ENCODE measurements around the gene POU2AF2. TPM values are rescaled to one million over a fixed set of nuclear protein-coding genes. Genes with fewer than 3 reads are reported as not detected.

The POU2AF2 gene
- total RNA-seq: 1 to 10 TPM; 1.3 to 2.2 TPM

GRCh38 chr11:111245425-111245824 lies at the start of gene POU2AF2:
Gene POU2AF2 (plus strand): TSS chr11:111245725. CDS start chr11:111245854, 129 bp downstream.
- DNase-seq: no peak
- Histone ChIP-seq H3K4me1 (no peaks in the 10 kb centered on the region), H3K27ac (no peak within 1 kb of the TSS), H3K4me3 (no peak within 1 kb of the TSS), H3K36me3 (no peaks in the 10 kb centered on the region), H3K9me3 (no peaks in the 10 kb centered on the region), H3K9ac (ENCODE audit: low read depth in 2 of 2, low read length in 2 of 2) (no peak within 1 kb of the TSS), H3K27me3 (no peaks in the 10 kb centered on the region)
- intact Hi-C loops (cut with DNase I): no loop called here
- TF ChIP-seq CTCF (IDR thresholded peaks at IDR 0.05): no peak

GRCh38 chr11:111200010-111200534 lies 45.5 kb upstream of the POU2AF2 start:
- Histone ChIP-seq H3K27me3 (no peaks in the 10 kb centered on the region), H3K9ac (ENCODE audit: low read depth in 2 of 2, low read length in 2 of 2) (no peak overlapping the region), H3K4me3 (no peak overlapping the region), H3K36me3 (no peaks in the 10 kb centered on the region), H3K9me3 (no peaks in the 10 kb centered on the region), H3K27ac (no peak overlapping the region), H3K4me1 (no peaks in the 10 kb centered on the region)
- TF ChIP-seq CTCF (IDR thresholded peaks at IDR 0.05): no peak
- intact Hi-C loops (cut with DNase I): no loop called here
- DNase-seq: no peak

GRCh38 chr11:111204211-111204610 lies 41.3 kb upstream of the POU2AF2 start:
- TF ChIP-seq CTCF (IDR thresholded peaks at IDR 0.05): no peak
- Histone ChIP-seq H3K36me3 (no peaks in the 10 kb centered on the region), H3K27me3 (no peaks in the 10 kb centered on the region), H3K4me1 (no peaks in the 10 kb centered on the region), H3K4me3 (no peak overlapping the region), H3K9me3 (no peaks in the 10 kb centered on the region), H3K9ac (ENCODE audit: low read depth in 2 of 2, low read length in 2 of 2) (no peak overlapping the region), H3K27ac (no peak overlapping the region)
- intact Hi-C loops (cut with DNase I): no loop called here
- no peak for DNase-seq

GRCh38 chr11:111205632-111206385 lies 39.7 kb upstream of the POU2AF2 start:
- TF ChIP-seq CTCF (IDR thresholded peaks at IDR 0.05): no peak
- Histone ChIP-seq H3K36me3 (no peaks in the 10 kb centered on the region), H3K9me3 (no peaks in the 10 kb centered on the region), H3K27me3 (no peaks in the 10 kb centered on the region), H3K27ac (no peak overlapping the region), H3K4me3 (no peak overlapping the region), H3K4me1 (no peaks in the 10 kb centered on the region), H3K9ac (ENCODE audit: low read depth in 2 of 2, low read length in 2 of 2) (no peak overlapping the region)
- DNase-seq: no peak
- intact Hi-C loops (cut with DNase I): no loop called here

GRCh38 chr11:111206472-111206871 lies 39.1 kb upstream of the POU2AF2 start:
- Histone ChIP-seq H3K4me3 (no peak overlapping the region), H3K9ac (ENCODE audit: low read depth in 2 of 2, low read length in 2 of 2) (no peak overlapping the region), H3K36me3 (no peaks in the 10 kb centered on the region), H3K4me1 (no peaks in the 10 kb centered on the region), H3K27me3 (no peaks in the 10 kb centered on the region), H3K9me3 (no peaks in the 10 kb centered on the region), H3K27ac (no peak overlapping the region)
- DNase-seq: no peak
- intact Hi-C loops (cut with DNase I): no loop called here
- no peak for TF ChIP-seq CTCF (IDR thresholded peaks at IDR 0.05)
